Fibroblast of lung (primary cell): ENCODE data around the gene KAT5.

Source experiments
- EZH2 ChIP-seq: IDR thresholded peaks from 2 replicates; pipeline ENCODE4 v1.5.1; 2012; ENCODE audit warnings: low read length, control low read depth, mild to moderate bottlenecking; ENCODE audit errors: missing control alignments
- TF ChIP-seq, protein P1 (sequence below), 2 donors: IDR thresholded peaks in 1 of 2; conservative IDR thresholded peaks in 1 of 2; 1 replicate in 1 of 2; 2 replicates in 1 of 2; pipeline ENCODE4 v1.5.1; 2011 to 2012; ENCODE audit warnings: low read length in 2 of 2, control low read depth in 1 of 2, inconsistent platforms in 1 of 2, low read depth in 1 of 2, mild to moderate bottlenecking in 1 of 2

GRCh38 chr11:65711785-65712632 lies at the start of gene KAT5:
- TF ChIP-seq, protein P1, sequence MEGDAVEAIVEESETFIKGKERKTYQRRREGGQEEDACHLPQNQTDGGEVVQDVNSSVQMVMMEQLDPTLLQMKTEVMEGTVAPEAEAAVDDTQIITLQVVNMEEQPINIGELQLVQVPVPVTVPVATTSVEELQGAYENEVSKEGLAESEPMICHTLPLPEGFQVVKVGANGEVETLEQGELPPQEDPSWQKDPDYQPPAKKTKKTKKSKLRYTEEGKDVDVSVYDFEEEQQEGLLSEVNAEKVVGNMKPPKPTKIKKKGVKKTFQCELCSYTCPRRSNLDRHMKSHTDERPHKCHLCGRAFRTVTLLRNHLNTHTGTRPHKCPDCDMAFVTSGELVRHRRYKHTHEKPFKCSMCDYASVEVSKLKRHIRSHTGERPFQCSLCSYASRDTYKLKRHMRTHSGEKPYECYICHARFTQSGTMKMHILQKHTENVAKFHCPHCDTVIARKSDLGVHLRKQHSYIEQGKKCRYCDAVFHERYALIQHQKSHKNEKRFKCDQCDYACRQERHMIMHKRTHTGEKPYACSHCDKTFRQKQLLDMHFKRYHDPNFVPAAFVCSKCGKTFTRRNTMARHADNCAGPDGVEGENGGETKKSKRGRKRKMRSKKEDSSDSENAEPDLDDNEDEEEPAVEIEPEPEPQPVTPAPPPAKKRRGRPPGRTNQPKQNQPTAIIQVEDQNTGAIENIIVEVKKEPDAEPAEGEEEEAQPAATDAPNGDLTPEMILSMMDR (conservative IDR thresholded peaks at IDR 0.05 in 1 of 2, IDR thresholded peaks at IDR 0.05 in 1 of 2; ENCODE audit: low read depth in 1 of 2, low read length in 2 of 2), result peak; percentile 95 to 98
- no peak for TF ChIP-seq EZH2
